GM12891 (cell line): ENCODE results near the gene SEMG2.

Experiments used
- DNase-seq: peaks from one replicate; pipeline ENCODE4 v3.0.0; 2011; ENCODE audit warnings: low spot score; ENCODE audit not compliant: insufficient read length
- FAIRE-seq: peaks from 2 replicates; lab custom pipeline; 2011; peaks lifted over from hg19 to GRCh38; lab: Jason Lieb, UNC
- PAX5 ChIP-seq: IDR thresholded peaks from 2 replicates; pipeline ENCODE4 v1.6.1; 2011; ENCODE audit warnings: low read length, moderate library complexity, mild to moderate bottlenecking; ENCODE audit not compliant: insufficient read depth, severe bottlenecking
- POLR2A ChIP-seq: IDR thresholded peaks from 2 replicates; pipeline ENCODE4 v1.6.1; 2011; ENCODE audit warnings: low read depth, low read length, control low read depth
- POLR2AphosphoS5 ChIP-seq: IDR thresholded peaks from 2 replicates; pipeline ENCODE4 v1.6.1; 2011; ENCODE audit warnings: low read depth, low read length, control low read depth
- POU2F2 ChIP-seq: IDR thresholded peaks from 2 replicates; pipeline ENCODE4 v1.6.1; 2011; ENCODE audit warnings: low read depth, mild to moderate bottlenecking, control low read depth, low read length, moderate library complexity
- SPI1 ChIP-seq: IDR thresholded peaks from 2 replicates; pipeline ENCODE4 v1.6.1; 2011; ENCODE audit warnings: low read depth, low read length, control low read depth
- TAF1 ChIP-seq: IDR thresholded peaks from 2 replicates; pipeline ENCODE4 v1.6.1; 2011; ENCODE audit warnings: low read depth, low read length, control low read depth

SEMG2 gene

GRCh38 chr20:45218636-45219035 is 2.5 kb upstream of the SEMG2 start:
- DNase-seq = no peak

GRCh38 chr20:45223136-45223535 is 2.0 kb downstream of the SEMG2 start:
- TF ChIP-seq SPI1 = no peak
- TF ChIP-seq TAF1 = no peak
- no peak for TF ChIP-seq POLR2A
- no peak for TF ChIP-seq POLR2AphosphoS5
- no peak for TF ChIP-seq POU2F2
- TF ChIP-seq PAX5 = no peak
- FAIRE-seq (no peak), DNase-seq (no peak)

More at GRCh38 chr20:45218636-45219035, 2.5 kb upstream of the SEMG2 start:
- TF ChIP-seq POLR2AphosphoS5 (no peak), TAF1 (no peak), POLR2A (no peak), PAX5 (no peak), POU2F2 (no peak), SPI1 (no peak)
- FAIRE-seq = no peak

GRCh38 chr20:45226287-45226686 is 5.1 kb downstream of the SEMG2 start:
- DNase-seq = no peak
- no peak for FAIRE-seq
- TF ChIP-seq POU2F2 (no peak), TAF1 (no peak), POLR2AphosphoS5 (no peak), PAX5 (no peak), POLR2A (no peak), SPI1 (no peak)

GRCh38 chr20:45229264-45230056 is 8.3 kb downstream of the SEMG2 start:
- TF ChIP-seq POLR2A (no peak), PAX5 (no peak), POU2F2 (no peak), POLR2AphosphoS5 (no peak), SPI1 (no peak), TAF1 (no peak)
- DNase-seq = peak; percentile 13
- no peak for FAIRE-seq

GRCh38 chr20:45230631-45231030 is 9.5 kb downstream of the SEMG2 start:
- TF ChIP-seq POLR2A (no peak), POU2F2 (no peak), PAX5 (no peak), TAF1 (no peak), POLR2AphosphoS5 (no peak), SPI1 (no peak)
- DNase-seq (no peak), FAIRE-seq (no peak)

GRCh38 chr20:45235995-45236394 is 14.8 kb downstream of the SEMG2 start:
- DNase-seq = no peak
- FAIRE-seq = no peak
- no peak for TF ChIP-seq POLR2AphosphoS5
- TF ChIP-seq PAX5 = no peak
- TF ChIP-seq SPI1 = no peak
- no peak for TF ChIP-seq POU2F2
- TF ChIP-seq TAF1 = no peak
- TF ChIP-seq POLR2A = no peak

GRCh38 chr20:45238139-45238538 is 17.0 kb downstream of the SEMG2 start:
- TF ChIP-seq POLR2AphosphoS5 (no peak), POLR2A (no peak), SPI1 (no peak), POU2F2 (no peak), PAX5 (no peak), TAF1 (no peak)
- no peak for FAIRE-seq
- no peak for DNase-seq

GRCh38 chr20:45246109-45246508 is 24.9 kb downstream of the SEMG2 start:
- DNase-seq = no peak
- TF ChIP-seq SPI1 = no peak
- no peak for TF ChIP-seq PAX5
- TF ChIP-seq POLR2A = no peak
- TF ChIP-seq POU2F2 = no peak
- no peak for TF ChIP-seq TAF1
- no peak for TF ChIP-seq POLR2AphosphoS5
- no peak for FAIRE-seq

- DNase-seq (no peak), FAIRE-seq (no peak)
Observed at GRCh38 chr20:45247865-45248264, 26.7 kb downstream of the SEMG2 start.

More at GRCh38 chr20:45247865-45248264, 26.7 kb downstream of the SEMG2 start:
- TF ChIP-seq POLR2AphosphoS5 (no peak), POLR2A (no peak), PAX5 (no peak), POU2F2 (no peak), TAF1 (no peak), SPI1 (no peak)
